Heart left ventricle (tissue), 16 donors: Measurements from ENCODE around the gene ROR1. TPM values are rescaled to one million over a fixed set of nuclear protein-coding genes. Genes with fewer than 3 reads are reported as not detected.

Experiments
- ATAC-seq, 4 donors: fragments of 200-7000 bp; cut with Tn5 transposase; one replicate each; pipeline ENCODE4 v1.9.1; 2020 to 2022; ENCODE audit warnings: moderate library complexity in 4 of 4, mild to moderate bottlenecking in 3 of 4, moderate number of reproducible peaks in 1 of 4
- DNase-seq, 5 donors: peaks; one replicate each; pipeline ENCODE4 v3.0.0-alpha.2; 2020
- H3K27ac ChIP-seq, 12 donors: fragments of 200-600 bp; sonication (generic) in 4 of 12; one replicate each; pipeline versions ENCODE4 v1.5.0 to v1.8.0; 2016 to 2022; ENCODE audit warnings: mild to moderate bottlenecking in 2 of 12
- H3K27me3 ChIP-seq, 9 donors: fragments of 200-600 bp; sonication (generic) in 2 of 9; one replicate each; pipeline versions ENCODE4 v1.5.1 to v1.8.0; 2016 to 2022; ENCODE audit warnings: mild to moderate bottlenecking in 3 of 9
- H3K36me3 ChIP-seq, 9 donors: fragments of 200-600 bp; sonication (generic) in 2 of 9; one replicate each; pipeline versions ENCODE4 v1.5.0 to v1.8.0; 2018 to 2022; ENCODE audit warnings: mild to moderate bottlenecking in 2 of 9
- H3K4me1 ChIP-seq, 12 donors: fragments of 200-600 bp; sonication (generic) in 4 of 12; one replicate each; pipeline versions ENCODE4 v1.5.0 to v1.8.0; 2016 to 2022; ENCODE audit warnings: mild to moderate bottlenecking in 3 of 12
- H3K4me3 ChIP-seq, 12 donors: fragments of 200-600 bp; sonication (generic) in 4 of 12; one replicate each; pipeline versions ENCODE4 v1.5.0 to v1.8.0; 2017 to 2022; ENCODE audit warnings: mild to moderate bottlenecking in 9 of 12, moderate library complexity in 4 of 12
- H3K9me3 ChIP-seq, 12 donors: fragments of 200-600 bp; sonication (generic) in 4 of 12; one replicate each; pipeline versions ENCODE4 v1.5.0 to v1.8.0; 2016 to 2022; ENCODE audit warnings: mild to moderate bottlenecking in 1 of 12
- CTCF ChIP-seq, 12 donors: fragments of 200-600 bp; sonication (generic) in 4 of 12; IDR thresholded peaks; one replicate each; pipeline versions ENCODE4 v1.5.0 to v1.8.0; 2018 to 2022; ENCODE audit warnings: antibody characterized with exemption in 12 of 12, mild to moderate bottlenecking in 5 of 12
- POLR2A ChIP-seq, 2 donors: fragments of 450-650 bp; IDR thresholded peaks; one replicate each; pipeline ENCODE4 v1.6.1; 2017; ENCODE audit warnings: antibody characterized with exemption in 2 of 2, mild to moderate bottlenecking in 2 of 2, moderate library complexity in 2 of 2
- WGBS, 4 donors: extraction: QIAGEN DNeasy Blood & Tissue Kit in 2 of 4; methylation state at CpG; one replicate each; pipeline versions ENCODE4 v1.1.5 to v1.1.7; 2013 to 2018; 5-methylcytosine and 5-hydroxymethylcytosine counted together
- intact Hi-C, 10 donors: fragments of 100-400 bp; cut with DNase I; formaldehyde crosslinking; loops; one replicate each; pipeline versions ENCODE4 v1.11.1 to v1.14.2; 2022
- polyA plus RNA-seq, 2 donors: library from polyadenylated mRNA; stranded (reverse); fragments of 200-250 nt; gene quantifications; one replicate each; pipeline ENCODE4 v1.2.3, GENCODE V29; 2013
- total RNA-seq, 9 donors: library from RNA; depleted of rRNA in 2 of 9; stranded (reverse); fragments of >200 nt in 2 of 9; fragmentation: NEBNext Ultra II Directional in 3 of 9; extraction: Animal tissue kit (Norgen Biotek cat#: 25700) in 3 of 9; gene quantifications; one replicate each; pipeline versions ENCODE4 v1.1.0 to v1.2.4, GENCODE V29; 2016 to 2023
- donor health status: ischemic (EF 13 %, LVEDD 7.1; RV severe dilation, severe dysfunction).
- donor health status: healthy with polysubstance abuse.
- donor health status: DM: no; HTN: yes; CAD: no.
- donor health status: DM: no; HTN: no; CAD: no.
- donor health status: ischemic (EF 25% LVEDD 6.9; RV normal size, moderate dysfunction).
- donor health status: ischemic (EF 25% LVEDD 5.7; RV mildly dilated, moderate dysfunction).
- donor health status: healthy.
- donor health status: DM: yes; HTN: yes; CAD: no.
- donor health status: ischemic (EF 35%, LVEDD 5.7; RV mildly dilated, moderate dysfunction).
- donor health status: nonischemic (EF 11% LVEDD 7.7; RV severe dilation, severe dysfunction).
- donor health status: DM: yes; HTN: yes; CAD: no.
- donor health status: PGD.
- donor health status: ischemic (EF 29% LVEDD 5.4; RV normal size, mild dysfunction).
- donor health status: nonischemic (EF 23%, LVEDD 6.1; RV moderate dilation, normal function).

Gene ROR1
- total and polyA plus RNA-seq, 11 donors, result 4.1 to 35.3 (median 19.3) TPM

DNA sequence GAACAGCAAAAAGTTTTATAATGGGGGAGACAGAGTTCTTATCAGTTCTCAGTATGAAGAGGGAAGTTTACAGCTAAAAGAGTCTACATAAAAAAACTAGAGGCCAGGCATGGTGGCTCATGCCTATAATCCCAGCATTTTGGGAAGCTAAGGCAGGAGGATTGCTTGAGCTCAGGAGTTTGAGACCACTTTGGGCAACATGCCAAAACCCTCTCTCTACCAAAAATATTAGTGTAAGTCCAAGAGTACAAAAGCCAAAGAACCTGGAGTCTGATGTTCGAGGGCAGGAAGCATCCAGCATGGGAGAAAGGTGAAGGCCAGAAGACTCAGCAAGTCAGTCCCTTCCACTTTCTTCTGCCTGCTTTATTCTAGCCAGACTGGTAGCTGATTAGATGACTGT is 35.0 kb upstream of the ROR1 start:
- Histone ChIP-seq H3K4me1 (no peaks in the 10 kb centered on the region), H3K9me3 (peaks cover 0 to 15% (median 0%) of the 10 kb centered on the region in 12 donors), H3K36me3 (no peaks in the 10 kb centered on the region), H3K4me3 (no peak overlapping the region), H3K27ac (no peak overlapping the region), H3K27me3 (no peaks in the 10 kb centered on the region)
- ATAC-seq (no peak), DNase-seq (no peak)
- WGBS, 4 donors, result 67 to 86% (median 82%) methylated on average over 1 of the region's 1 CpG
- intact Hi-C loops, result no loop called here
- TF ChIP-seq POLR2A (IDR thresholded peaks at IDR 0.05) (no peak), CTCF (IDR thresholded peaks at IDR 0.05) (no peak)

- 67 to 93% (median 81%) methylated on average over 2 of the region's 2 CpGs for WGBS, 4 donors
- no peak for ATAC-seq
- TF ChIP-seq POLR2A (IDR thresholded peaks at IDR 0.05), result no peak
- TF ChIP-seq CTCF (IDR thresholded peaks at IDR 0.05), result no peak
Observed at GRCh38 chr1:63739452-63739851, 34.4 kb upstream of the ROR1 start.

DNA sequence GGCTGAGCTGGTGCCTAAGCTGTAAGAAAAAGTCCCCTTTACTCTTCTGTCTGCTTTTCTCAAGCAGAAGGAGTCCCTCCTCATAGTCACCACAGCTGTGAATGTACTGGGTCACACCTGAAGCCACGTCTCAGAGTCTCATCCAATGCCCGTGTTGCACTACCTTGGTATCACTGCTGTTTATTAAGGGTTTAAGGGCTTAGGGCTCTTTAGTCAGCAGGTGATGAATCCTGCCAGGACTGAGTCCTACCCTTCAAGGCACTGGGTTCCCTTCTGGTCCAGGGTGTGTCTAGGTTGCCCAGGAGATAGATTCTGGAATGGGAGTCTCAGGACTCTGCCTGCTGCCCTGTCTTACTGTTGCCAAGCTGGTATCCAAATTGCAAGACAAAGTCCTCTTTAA is 33.4 kb upstream of the ROR1 start:
- no peaks in the 10 kb centered on the region for H3K4me1 ChIP-seq
- 92 to 100% (median 95%) methylated on average over 2 of the region's 2 CpGs for WGBS, 4 donors
- DNase-seq (no peak), ATAC-seq (no peak)
- H3K36me3 ChIP-seq, result no peaks in the 10 kb centered on the region
- intact Hi-C loops, result no loop called here
- TF ChIP-seq CTCF (IDR thresholded peaks at IDR 0.05), result no peak
- TF ChIP-seq POLR2A (IDR thresholded peaks at IDR 0.05), result no peak
- H3K9me3 ChIP-seq, result peaks cover 0 to 15% (median 0%) of the 10 kb centered on the region in 12 donors
- H3K4me3 ChIP-seq, result no peak overlapping the region
- H3K27me3 ChIP-seq, result no peaks in the 10 kb centered on the region
- H3K27ac ChIP-seq, result no peak overlapping the region

More at GRCh38 chr1:63739452-63739851, 34.4 kb upstream of the ROR1 start:
- no peaks in the 10 kb centered on the region for H3K4me1 ChIP-seq
- H3K9me3 ChIP-seq, result peaks cover 0 to 15% (median 0%) of the 10 kb centered on the region in 12 donors
- intact Hi-C loops, result no loop called here
- H3K36me3 ChIP-seq, result no peaks in the 10 kb centered on the region
- H3K4me3 ChIP-seq, result no peak overlapping the region
- DNase-seq, result no peak
- H3K27me3 ChIP-seq, result no peaks in the 10 kb centered on the region
- H3K27ac ChIP-seq, result no peak overlapping the region

- Histone ChIP-seq H3K36me3 (no peaks in the 10 kb centered on the region), H3K27ac (no peak overlapping the region), H3K9me3 (peaks cover 0 to under 1% (median 0%) of the 10 kb centered on the region in 12 donors), H3K4me1 (peaks cover 0 to 7% (median 2%) of the 10 kb centered on the region in 12 donors), H3K27me3 (no peaks in the 10 kb centered on the region), H3K4me3 (no peak overlapping the region)
- ATAC-seq, result no peak
- intact Hi-C loops, result no loop called here
- DNase-seq, result no peak
- TF ChIP-seq CTCF (IDR thresholded peaks at IDR 0.05) (no peak), POLR2A (IDR thresholded peaks at IDR 0.05) (no peak)
Observed at GRCh38 chr1:63742526-63742925, 31.3 kb upstream of the ROR1 start.
